ENCODE data around the gene PAX7. TPM values are rescaled to one million over a fixed set of nuclear protein-coding genes. Genes with fewer than 3 reads are reported as not detected.

PAX7 gene
- total and polyA plus RNA-seq, 2 experiments from 2014 or later, result 0.03 TPM; not detected in 1

DNA sequence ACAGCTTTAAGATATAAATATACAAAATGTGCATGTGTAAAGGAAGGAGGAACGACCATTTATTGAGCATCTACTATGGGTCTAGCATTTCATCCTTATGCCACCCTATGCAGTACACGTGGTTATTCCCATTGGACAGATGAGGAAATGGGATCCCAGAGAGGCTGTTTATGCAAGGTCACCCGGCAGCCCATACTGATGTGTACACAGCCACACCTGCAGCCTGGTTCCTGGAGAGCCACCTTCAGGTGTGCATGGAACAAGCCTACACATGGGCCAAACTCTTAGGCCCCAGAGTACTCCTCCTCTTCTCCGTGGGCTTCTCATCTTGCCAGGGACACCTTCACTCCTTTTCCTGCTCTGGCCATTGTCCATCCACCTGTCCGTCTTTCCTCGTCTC is 108.8 kb downstream of the PAX7 start:
- peaks cover 14% of the 10 kb centered on the region for H3K27me3 Mint-ChIP-seq (ENCODE audit: insufficient read depth, low read depth, poor library complexity)
- TF ChIP-seq, protein P1, sequence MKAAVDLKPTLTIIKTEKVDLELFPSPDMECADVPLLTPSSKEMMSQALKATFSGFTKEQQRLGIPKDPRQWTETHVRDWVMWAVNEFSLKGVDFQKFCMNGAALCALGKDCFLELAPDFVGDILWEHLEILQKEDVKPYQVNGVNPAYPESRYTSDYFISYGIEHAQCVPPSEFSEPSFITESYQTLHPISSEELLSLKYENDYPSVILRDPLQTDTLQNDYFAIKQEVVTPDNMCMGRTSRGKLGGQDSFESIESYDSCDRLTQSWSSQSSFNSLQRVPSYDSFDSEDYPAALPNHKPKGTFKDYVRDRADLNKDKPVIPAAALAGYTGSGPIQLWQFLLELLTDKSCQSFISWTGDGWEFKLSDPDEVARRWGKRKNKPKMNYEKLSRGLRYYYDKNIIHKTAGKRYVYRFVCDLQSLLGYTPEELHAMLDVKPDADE (IDR thresholded peaks at IDR 0.05), result no peak
- TF ChIP-seq NANOG (IDR thresholded peaks at IDR 0.05; ENCODE audit: borderline replicate concordance) (no peak), EZH2 (IDR thresholded peaks at IDR 0.05; ENCODE audit: low read depth, unreplicated experiment) (no peak), STAT1 (IDR thresholded peaks at IDR 0.05; ENCODE audit: unreplicated experiment) (no peak), JUNB (IDR thresholded peaks at IDR 0.05; ENCODE audit: unreplicated experiment) (no peak), POLR2AphosphoS5 (IDR thresholded peaks at IDR 0.05; ENCODE audit: low read depth) (no peak), ZNF114 (CRISPR knock-in tag; IDR thresholded peaks at IDR 0.05) (no peak), EZH2phosphoT487 (IDR thresholded peaks at IDR 0.05; ENCODE audit: unreplicated experiment) (no peak), ZNF331 (CRISPR knock-in tag; IDR thresholded peaks at IDR 0.05; ENCODE audit: low read depth) (no peak), CREB1 (CRISPR knock-in tag; IDR thresholded peaks at IDR 0.05; ENCODE audit: low read depth) (no peak)
- TF ChIP-seq, protein P2, sequence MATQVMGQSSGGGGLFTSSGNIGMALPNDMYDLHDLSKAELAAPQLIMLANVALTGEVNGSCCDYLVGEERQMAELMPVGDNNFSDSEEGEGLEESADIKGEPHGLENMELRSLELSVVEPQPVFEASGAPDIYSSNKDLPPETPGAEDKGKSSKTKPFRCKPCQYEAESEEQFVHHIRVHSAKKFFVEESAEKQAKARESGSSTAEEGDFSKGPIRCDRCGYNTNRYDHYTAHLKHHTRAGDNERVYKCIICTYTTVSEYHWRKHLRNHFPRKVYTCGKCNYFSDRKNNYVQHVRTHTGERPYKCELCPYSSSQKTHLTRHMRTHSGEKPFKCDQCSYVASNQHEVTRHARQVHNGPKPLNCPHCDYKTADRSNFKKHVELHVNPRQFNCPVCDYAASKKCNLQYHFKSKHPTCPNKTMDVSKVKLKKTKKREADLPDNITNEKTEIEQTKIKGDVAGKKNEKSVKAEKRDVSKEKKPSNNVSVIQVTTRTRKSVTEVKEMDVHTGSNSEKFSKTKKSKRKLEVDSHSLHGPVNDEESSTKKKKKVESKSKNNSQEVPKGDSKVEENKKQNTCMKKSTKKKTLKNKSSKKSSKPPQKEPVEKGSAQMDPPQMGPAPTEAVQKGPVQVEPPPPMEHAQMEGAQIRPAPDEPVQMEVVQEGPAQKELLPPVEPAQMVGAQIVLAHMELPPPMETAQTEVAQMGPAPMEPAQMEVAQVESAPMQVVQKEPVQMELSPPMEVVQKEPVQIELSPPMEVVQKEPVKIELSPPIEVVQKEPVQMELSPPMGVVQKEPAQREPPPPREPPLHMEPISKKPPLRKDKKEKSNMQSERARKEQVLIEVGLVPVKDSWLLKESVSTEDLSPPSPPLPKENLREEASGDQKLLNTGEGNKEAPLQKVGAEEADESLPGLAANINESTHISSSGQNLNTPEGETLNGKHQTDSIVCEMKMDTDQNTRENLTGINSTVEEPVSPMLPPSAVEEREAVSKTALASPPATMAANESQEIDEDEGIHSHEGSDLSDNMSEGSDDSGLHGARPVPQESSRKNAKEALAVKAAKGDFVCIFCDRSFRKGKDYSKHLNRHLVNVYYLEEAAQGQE (IDR thresholded peaks at IDR 0.05; ENCODE audit: unreplicated experiment), result no peak
- TF ChIP-seq, protein P3, sequence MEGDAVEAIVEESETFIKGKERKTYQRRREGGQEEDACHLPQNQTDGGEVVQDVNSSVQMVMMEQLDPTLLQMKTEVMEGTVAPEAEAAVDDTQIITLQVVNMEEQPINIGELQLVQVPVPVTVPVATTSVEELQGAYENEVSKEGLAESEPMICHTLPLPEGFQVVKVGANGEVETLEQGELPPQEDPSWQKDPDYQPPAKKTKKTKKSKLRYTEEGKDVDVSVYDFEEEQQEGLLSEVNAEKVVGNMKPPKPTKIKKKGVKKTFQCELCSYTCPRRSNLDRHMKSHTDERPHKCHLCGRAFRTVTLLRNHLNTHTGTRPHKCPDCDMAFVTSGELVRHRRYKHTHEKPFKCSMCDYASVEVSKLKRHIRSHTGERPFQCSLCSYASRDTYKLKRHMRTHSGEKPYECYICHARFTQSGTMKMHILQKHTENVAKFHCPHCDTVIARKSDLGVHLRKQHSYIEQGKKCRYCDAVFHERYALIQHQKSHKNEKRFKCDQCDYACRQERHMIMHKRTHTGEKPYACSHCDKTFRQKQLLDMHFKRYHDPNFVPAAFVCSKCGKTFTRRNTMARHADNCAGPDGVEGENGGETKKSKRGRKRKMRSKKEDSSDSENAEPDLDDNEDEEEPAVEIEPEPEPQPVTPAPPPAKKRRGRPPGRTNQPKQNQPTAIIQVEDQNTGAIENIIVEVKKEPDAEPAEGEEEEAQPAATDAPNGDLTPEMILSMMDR (conservative IDR thresholded peaks at IDR 0.05; ENCODE audit: low read depth in 2 of 2), result no peak
- TF ChIP-seq, protein P4, sequence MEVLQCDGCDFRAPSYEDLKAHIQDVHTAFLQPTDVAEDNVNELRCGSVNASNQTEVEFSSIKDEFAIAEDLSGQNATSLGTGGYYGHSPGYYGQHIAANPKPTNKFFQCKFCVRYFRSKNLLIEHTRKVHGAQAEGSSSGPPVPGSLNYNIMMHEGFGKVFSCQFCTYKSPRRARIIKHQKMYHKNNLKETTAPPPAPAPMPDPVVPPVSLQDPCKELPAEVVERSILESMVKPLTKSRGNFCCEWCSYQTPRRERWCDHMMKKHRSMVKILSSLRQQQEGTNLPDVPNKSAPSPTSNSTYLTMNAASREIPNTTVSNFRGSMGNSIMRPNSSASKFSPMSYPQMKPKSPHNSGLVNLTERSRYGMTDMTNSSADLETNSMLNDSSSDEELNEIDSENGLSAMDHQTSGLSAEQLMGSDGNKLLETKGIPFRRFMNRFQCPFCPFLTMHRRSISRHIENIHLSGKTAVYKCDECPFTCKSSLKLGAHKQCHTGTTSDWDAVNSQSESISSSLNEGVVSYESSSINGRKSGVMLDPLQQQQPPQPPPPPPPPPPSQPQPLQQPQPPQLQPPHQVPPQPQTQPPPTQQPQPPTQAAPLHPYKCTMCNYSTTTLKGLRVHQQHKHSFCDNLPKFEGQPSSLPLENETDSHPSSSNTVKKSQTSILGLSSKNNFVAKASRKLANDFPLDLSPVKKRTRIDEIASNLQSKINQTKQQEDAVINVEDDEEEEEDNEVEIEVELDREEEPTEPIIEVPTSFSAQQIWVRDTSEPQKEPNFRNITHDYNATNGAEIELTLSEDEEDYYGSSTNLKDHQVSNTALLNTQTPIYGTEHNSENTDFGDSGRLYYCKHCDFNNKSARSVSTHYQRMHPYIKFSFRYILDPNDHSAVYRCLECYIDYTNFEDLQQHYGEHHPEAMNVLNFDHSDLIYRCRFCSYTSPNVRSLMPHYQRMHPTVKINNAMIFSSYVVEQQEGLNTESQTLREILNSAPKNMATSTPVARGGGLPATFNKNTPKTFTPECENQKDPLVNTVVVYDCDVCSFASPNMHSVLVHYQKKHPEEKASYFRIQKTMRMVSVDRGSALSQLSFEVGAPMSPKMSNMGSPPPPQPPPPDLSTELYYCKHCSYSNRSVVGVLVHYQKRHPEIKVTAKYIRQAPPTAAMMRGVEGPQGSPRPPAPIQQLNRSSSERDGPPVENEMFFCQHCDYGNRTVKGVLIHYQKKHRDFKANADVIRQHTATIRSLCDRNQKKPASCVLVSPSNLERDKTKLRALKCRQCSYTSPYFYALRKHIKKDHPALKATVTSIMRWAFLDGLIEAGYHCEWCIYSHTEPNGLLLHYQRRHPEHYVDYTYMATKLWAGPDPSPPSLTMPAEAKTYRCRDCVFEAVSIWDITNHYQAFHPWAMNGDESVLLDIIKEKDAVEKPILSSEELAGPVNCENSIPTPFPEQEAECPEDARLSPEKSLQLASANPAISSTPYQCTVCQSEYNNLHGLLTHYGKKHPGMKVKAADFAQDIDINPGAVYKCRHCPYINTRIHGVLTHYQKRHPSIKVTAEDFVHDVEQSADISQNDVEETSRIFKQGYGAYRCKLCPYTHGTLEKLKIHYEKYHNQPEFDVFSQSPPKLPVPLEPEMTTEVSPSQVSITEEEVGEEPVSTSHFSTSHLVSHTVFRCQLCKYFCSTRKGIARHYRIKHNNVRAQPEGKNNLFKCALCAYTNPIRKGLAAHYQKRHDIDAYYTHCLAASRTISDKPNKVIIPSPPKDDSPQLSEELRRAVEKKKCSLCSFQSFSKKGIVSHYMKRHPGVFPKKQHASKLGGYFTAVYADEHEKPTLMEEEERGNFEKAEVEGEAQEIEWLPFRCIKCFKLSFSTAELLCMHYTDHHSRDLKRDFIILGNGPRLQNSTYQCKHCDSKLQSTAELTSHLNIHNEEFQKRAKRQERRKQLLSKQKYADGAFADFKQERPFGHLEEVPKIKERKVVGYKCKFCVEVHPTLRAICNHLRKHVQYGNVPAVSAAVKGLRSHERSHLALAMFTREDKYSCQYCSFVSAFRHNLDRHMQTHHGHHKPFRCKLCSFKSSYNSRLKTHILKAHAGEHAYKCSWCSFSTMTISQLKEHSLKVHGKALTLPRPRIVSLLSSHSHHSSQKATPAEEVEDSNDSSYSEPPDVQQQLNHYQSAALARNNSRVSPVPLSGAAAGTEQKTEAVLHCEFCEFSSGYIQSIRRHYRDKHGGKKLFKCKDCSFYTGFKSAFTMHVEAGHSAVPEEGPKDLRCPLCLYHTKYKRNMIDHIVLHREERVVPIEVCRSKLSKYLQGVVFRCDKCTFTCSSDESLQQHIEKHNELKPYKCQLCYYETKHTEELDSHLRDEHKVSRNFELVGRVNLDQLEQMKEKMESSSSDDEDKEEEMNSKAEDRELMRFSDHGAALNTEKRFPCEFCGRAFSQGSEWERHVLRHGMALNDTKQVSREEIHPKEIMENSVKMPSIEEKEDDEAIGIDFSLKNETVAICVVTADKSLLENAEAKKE (CRISPR knock-in tag; IDR thresholded peaks at IDR 0.05), result no peak
- H3K27me3 ChIP-seq (ENCODE audit: insufficient read depth), result no peaks in the 10 kb centered on the region
- no peak overlapping the region for H3K4me3 ChIP-seq
- H2AFZ ChIP-seq, result no peak overlapping the region
- no peak overlapping the region for H3K27ac Mint-ChIP-seq
- H3K4me1 Mint-ChIP-seq, result peaks cover 4% of the 10 kb centered on the region; the same call in 1 of the 3 replicates
- no peak overlapping the region for H3K4me2 ChIP-seq
- H3K36me3 ChIP-seq (ENCODE audit: insufficient read depth), result no peaks in the 10 kb centered on the region
- H3K36me3 Mint-ChIP-seq (ENCODE audit: low read depth), result no peaks in the 10 kb centered on the region
- no peaks in the 10 kb centered on the region for H3F3A ChIP-seq (replicated peaks; ENCODE audit: low read depth)
- no peak for DNase-seq (ENCODE audit: low spot score)
- H3K9me2 ChIP-seq (ENCODE audit: insufficient read depth), result no peaks in the 10 kb centered on the region
- H4K20me1 ChIP-seq (replicated peaks; ENCODE audit: insufficient read depth), result no peaks in the 10 kb centered on the region
- H3K4me3 Mint-ChIP-seq, result no peak overlapping the region
- no peak overlapping the region for H3K27ac ChIP-seq (ENCODE audit: low read depth)
- no peak for ATAC-seq
- no peaks in the 10 kb centered on the region; the same call in 2 of the 3 replicates for H3K9me3 Mint-ChIP-seq
- H3K79me2 ChIP-seq (replicated peaks; ENCODE audit: insufficient read depth), result no peaks in the 10 kb centered on the region
- no peaks in the 10 kb centered on the region for H3K4me1 ChIP-seq (ENCODE audit: insufficient read depth)
